ENCODE data around the gene TGFBR2. TPM values are rescaled to one million over a fixed set of nuclear protein-coding genes. Genes with fewer than 3 reads are reported as not detected.
A peak's percentile ranks its signal among the peaks of the same experiment; 100 is the strongest.

Gene TGFBR2
- polyA plus RNA-seq, 1 of the 3 experiments (the other 2 are of a cell fraction): 48.3 TPM

DNA sequence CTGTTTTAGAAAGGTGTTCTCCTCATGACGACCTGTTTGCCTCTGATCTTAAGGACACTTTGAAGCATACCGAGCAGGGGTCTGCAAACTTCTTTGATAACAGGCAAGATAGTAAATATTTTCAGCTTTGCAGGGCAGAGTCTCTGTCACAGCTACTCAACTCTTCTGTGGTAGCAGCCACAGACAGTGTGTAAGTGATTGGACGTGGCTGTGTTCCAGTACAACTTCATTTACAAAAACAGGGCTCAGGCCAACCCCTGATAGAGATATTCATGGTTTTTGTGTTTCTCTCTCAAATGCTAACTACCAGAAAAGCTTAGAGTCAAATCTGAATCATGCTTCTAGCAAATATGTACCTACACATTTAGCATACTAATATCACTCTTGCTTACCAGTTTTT lies 51.5 kb downstream of the TGFBR2 start:
- POLR2A ChIA-PET: no interaction called here
- Histone ChIP-seq H3K9me3 (no peaks in the 10 kb centered on the region), H3K27ac (ENCODE audit: low read depth in 2 of 2, low read length in 1 of 2) (peak overlapping the region; percentile 93 to 95), H3F3A (replicated peaks; ENCODE audit: insufficient read depth) (peaks cover 48% of the 10 kb centered on the region), H4K20me1 (ENCODE audit: insufficient read depth) (no peaks in the 10 kb centered on the region), H2AFZ (ENCODE audit: low read depth) (no peak overlapping the region), H3K4me3 (ENCODE audit: low read depth in 2 of 2, low read length in 1 of 2) (no peak overlapping the region), H3K27me3 (ENCODE audit: insufficient read depth) (no peaks in the 10 kb centered on the region), H3K36me3 (replicated peaks in 1 of 2; ENCODE audit: control insufficient read depth in 1 of 2, insufficient read depth in 2 of 2, low read length in 1 of 2) (peaks cover 21 to 61% of the 10 kb centered on the region in 2 experiments), H3K4me2 (peak overlapping the region; percentile 67), H3K9ac (peak overlapping the region; percentile 58; the same call in 1 of the 2 replicates), H3K9me2 (no peaks in the 10 kb centered on the region), H3K4me1 (ENCODE audit: control insufficient read depth in 1 of 2, insufficient read depth in 2 of 2, low read depth in 1 of 2, low read length in 1 of 2) (peaks cover 13 to 73% of the 10 kb centered on the region in 2 experiments), H3K79me2 (ENCODE audit: insufficient read depth) (peaks cover 59% of the 10 kb centered on the region)
- CTCF ChIA-PET: interaction anchor here (0.9 to 1.2 kb wide), 3 partner anchors 22 to 459 kb away, joined by 3 read pairs; no protein-coding TSS in a partner anchor
- 60% methylated on average over 3 of the region's 3 CpGs for WGBS (ENCODE audit: low lambda C conversion rate)
- DNase-seq: no peak
- no peak for TF ChIP-seq FOSL2 (IDR thresholded peaks at IDR 0.05; ENCODE audit: borderline replicate concordance, low read depth)
- no peak for TF ChIP-seq TAF1 (IDR thresholded peaks at IDR 0.05; ENCODE audit: borderline replicate concordance, low read depth, low read length)
- no peak for TF ChIP-seq EP300 (IDR thresholded peaks at IDR 0.05; ENCODE audit: borderline replicate concordance in 1 of 2, low read depth in 1 of 2, low read length in 1 of 2)
- TF ChIP-seq, protein P1, sequence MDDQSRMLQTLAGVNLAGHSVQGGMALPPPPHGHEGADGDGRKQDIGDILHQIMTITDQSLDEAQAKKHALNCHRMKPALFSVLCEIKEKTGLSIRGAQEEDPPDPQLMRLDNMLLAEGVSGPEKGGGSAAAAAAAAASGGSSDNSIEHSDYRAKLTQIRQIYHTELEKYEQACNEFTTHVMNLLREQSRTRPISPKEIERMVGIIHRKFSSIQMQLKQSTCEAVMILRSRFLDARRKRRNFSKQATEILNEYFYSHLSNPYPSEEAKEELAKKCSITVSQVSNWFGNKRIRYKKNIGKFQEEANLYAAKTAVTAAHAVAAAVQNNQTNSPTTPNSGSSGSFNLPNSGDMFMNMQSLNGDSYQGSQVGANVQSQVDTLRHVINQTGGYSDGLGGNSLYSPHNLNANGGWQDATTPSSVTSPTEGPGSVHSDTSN (IDR thresholded peaks at IDR 0.05): no peak
- no peak for TF ChIP-seq TCF12 (IDR thresholded peaks at IDR 0.05)
- no peak for TF ChIP-seq SIN3A (IDR thresholded peaks at IDR 0.05; ENCODE audit: borderline replicate concordance, low read depth, low read length)
- TF ChIP-seq RAD21 (IDR thresholded peaks at IDR 0.05; ENCODE audit: low read length): no peak
- TF ChIP-seq, protein P2, sequence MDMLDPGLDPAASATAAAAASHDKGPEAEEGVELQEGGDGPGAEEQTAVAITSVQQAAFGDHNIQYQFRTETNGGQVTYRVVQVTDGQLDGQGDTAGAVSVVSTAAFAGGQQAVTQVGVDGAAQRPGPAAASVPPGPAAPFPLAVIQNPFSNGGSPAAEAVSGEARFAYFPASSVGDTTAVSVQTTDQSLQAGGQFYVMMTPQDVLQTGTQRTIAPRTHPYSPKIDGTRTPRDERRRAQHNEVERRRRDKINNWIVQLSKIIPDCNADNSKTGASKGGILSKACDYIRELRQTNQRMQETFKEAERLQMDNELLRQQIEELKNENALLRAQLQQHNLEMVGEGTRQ (IDR thresholded peaks at IDR 0.05; ENCODE audit: borderline replicate concordance, low read depth, low read length): no peak
- no peak for TF ChIP-seq RCOR1 (IDR thresholded peaks at IDR 0.05; ENCODE audit: low read length)
- TF ChIP-seq RXRA (IDR thresholded peaks at IDR 0.05; ENCODE audit: borderline replicate concordance, low read depth): no peak
- no peak for TF ChIP-seq SMC3 (IDR thresholded peaks at IDR 0.05; ENCODE audit: low read depth, low read length)

DNA sequence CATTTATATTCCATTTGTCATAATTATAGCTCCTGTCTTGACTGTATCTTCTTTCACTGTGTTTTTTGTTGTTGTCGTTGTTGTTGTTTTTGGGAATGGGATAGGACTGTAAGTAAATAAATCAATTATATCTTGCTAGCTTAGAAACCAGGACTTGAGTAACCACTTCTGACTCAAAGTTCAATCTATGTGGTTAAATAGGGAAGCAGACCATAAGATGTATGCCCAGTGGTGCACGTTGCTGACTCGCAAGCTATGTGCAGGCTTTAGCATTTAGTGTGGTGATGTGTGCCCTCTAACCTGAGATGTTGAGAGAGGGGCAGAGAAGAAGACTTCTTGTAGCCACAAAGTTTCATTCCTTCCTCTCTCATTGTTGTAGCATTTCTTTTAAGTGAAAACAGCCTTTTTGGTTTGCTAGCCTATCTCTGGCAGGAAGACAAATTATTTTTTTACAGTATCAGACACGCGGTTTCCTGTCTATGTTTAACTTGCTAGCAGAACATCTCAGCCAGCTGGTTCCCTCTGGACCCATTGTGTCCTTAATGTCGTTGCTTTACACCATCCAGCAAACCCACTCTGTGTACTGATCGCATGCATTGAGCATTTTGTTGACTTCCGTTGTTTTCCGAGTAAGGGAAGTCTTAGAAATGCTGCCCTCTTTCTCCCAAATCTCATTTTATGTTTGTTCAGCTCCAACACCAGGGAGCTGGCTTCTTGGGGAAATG lies 52.1 kb downstream of the TGFBR2 start:
- Histone ChIP-seq H3K4me2 (peak overlapping the region; percentile 67), H3K9me2 (no peaks in the 10 kb centered on the region), H3K4me3 (ENCODE audit: low read depth in 2 of 2, low read length in 1 of 2) (peak overlapping the region in 1 of 2 experiments; percentile 23; a peak in 1 of 4 replicates), H4K20me1 (ENCODE audit: insufficient read depth) (no peaks in the 10 kb centered on the region), H3K36me3 (replicated peaks in 1 of 2; ENCODE audit: control insufficient read depth in 1 of 2, insufficient read depth in 2 of 2, low read length in 1 of 2) (peaks cover 22 to 61% of the 10 kb centered on the region in 2 experiments), H3K9me3 (no peaks in the 10 kb centered on the region), H3F3A (replicated peaks; ENCODE audit: insufficient read depth) (peaks cover 48% of the 10 kb centered on the region), H2AFZ (ENCODE audit: low read depth) (no peak overlapping the region), H3K79me2 (ENCODE audit: insufficient read depth) (peaks cover 59% of the 10 kb centered on the region), H3K9ac (peak overlapping the region; percentile 58), H3K4me1 (ENCODE audit: control insufficient read depth in 1 of 2, insufficient read depth in 2 of 2, low read depth in 1 of 2, low read length in 1 of 2) (peaks cover 13 to 71% of the 10 kb centered on the region in 2 experiments), H3K27ac (ENCODE audit: low read depth in 2 of 2, low read length in 1 of 2) (peak overlapping the region; percentile 93 to 95), H3K27me3 (ENCODE audit: insufficient read depth) (no peaks in the 10 kb centered on the region)
- POLR2A ChIA-PET: no interaction called here
- 42% methylated on average over 9 of the region's 9 CpGs for WGBS (ENCODE audit: low lambda C conversion rate)
- TF ChIP-seq SMC3 (IDR thresholded peaks at IDR 0.05; ENCODE audit: low read depth, low read length) (no peak), YY1 (IDR thresholded peaks at IDR 0.05; ENCODE audit: low read depth) (no peak), GABPA (IDR thresholded peaks at IDR 0.05; ENCODE audit: low read depth) (no peak), FOSL2 (IDR thresholded peaks at IDR 0.05; ENCODE audit: borderline replicate concordance, low read depth) (peak; percentile 29; the same call in 1 of the 2 replicates), TCF12 (IDR thresholded peaks at IDR 0.05) (peak; percentile 81), NFIC (IDR thresholded peaks at IDR 0.05; ENCODE audit: borderline replicate concordance) (peak; percentile 29; the same call in 1 of the 2 replicates)
- TF ChIP-seq, protein P3, sequence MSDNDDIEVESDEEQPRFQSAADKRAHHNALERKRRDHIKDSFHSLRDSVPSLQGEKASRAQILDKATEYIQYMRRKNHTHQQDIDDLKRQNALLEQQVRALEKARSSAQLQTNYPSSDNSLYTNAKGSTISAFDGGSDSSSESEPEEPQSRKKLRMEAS (IDR thresholded peaks at IDR 0.05; ENCODE audit: low read depth): peak; percentile 49; the same call in 1 of the 2 replicates
- TF ChIP-seq, protein P1 (IDR thresholded peaks at IDR 0.05): peak; percentile 67
- TF ChIP-seq, protein P4, sequence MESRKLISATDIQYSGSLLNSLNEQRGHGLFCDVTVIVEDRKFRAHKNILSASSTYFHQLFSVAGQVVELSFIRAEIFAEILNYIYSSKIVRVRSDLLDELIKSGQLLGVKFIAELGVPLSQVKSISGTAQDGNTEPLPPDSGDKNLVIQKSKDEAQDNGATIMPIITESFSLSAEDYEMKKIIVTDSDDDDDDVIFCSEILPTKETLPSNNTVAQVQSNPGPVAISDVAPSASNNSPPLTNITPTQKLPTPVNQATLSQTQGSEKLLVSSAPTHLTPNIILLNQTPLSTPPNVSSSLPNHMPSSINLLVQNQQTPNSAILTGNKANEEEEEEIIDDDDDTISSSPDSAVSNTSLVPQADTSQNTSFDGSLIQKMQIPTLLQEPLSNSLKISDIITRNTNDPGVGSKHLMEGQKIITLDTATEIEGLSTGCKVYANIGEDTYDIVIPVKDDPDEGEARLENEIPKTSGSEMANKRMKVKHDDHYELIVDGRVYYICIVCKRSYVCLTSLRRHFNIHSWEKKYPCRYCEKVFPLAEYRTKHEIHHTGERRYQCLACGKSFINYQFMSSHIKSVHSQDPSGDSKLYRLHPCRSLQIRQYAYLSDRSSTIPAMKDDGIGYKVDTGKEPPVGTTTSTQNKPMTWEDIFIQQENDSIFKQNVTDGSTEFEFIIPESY (IDR thresholded peaks at IDR 0.05; ENCODE audit: borderline replicate concordance, low read depth): no peak
- no peak for DNase-seq
- CTCF ChIA-PET: interaction anchor here (0.9 to 1.6 kb wide), 3 partner anchors 21 to 460 kb away, joined by 3 read pairs; no protein-coding TSS in a partner anchor
